B cell (primary cell): ENCODE measurements around the gene EPHA2. TPM values are rescaled to one million over a fixed set of nuclear protein-coding genes. Genes with fewer than 3 reads are reported as not detected.

Experiments used
- ATAC-seq: fragments of 200-7000 bp; cut with Tn5 transposase; one replicate; pipeline ENCODE4 v1.10.0; 2021; ENCODE audit warnings: low read depth, mild to moderate bottlenecking, moderate number of reproducible peaks, moderate library complexity
- CTCF ChIA-PET: fragments of 350-600 bp; sonication (Branson Sonifier 250); formaldehyde crosslinking; loops from one replicate; lab custom pipeline; 2021; ENCODE audit warnings: antibody characterized with exemption, inconsistent platforms; lab: Charles Lee
- POLR2A ChIA-PET: fragments of 350-600 bp; sonication (Branson Sonifier 250); formaldehyde crosslinking; loops from one replicate; lab custom pipeline; 2021; ENCODE audit warnings: antibody characterized with exemption; lab: Charles Lee
- DNase-seq: peaks from one replicate; pipeline ENCODE4 v3.0.0; 2013
- H2AFZ ChIP-seq: 2 replicates; pipeline ENCODE4 v1.6.1; 2012; ENCODE audit warnings: mild to moderate bottlenecking, low read depth, low read length; ENCODE audit not compliant: insufficient read depth, poor library complexity, severe bottlenecking
- H3K27ac ChIP-seq, 2 donors: 1 replicate in 1 of 2; 2 replicates in 1 of 2; pipeline ENCODE4 v1.5.1; 2012 to 2013; ENCODE audit warnings: low read length in 2 of 2, mild to moderate bottlenecking in 2 of 2, moderate library complexity in 1 of 2
- H3K27me3 ChIP-seq, 4 experiments: fragments of 200-600 bp in 1 of 4; sonication (generic) in 1 of 4; replicated peaks in 1 of 4; 1 replicate in 2 of 4; 2 replicates in 2 of 4; pipeline versions ENCODE4 v1.6.1 to v1.7.0; 2013 to 2016; ENCODE audit warnings: low read length in 3 of 4, mild to moderate bottlenecking in 2 of 4, mixed read lengths in 1 of 4, moderate library complexity in 1 of 4; ENCODE audit not compliant: insufficient read depth in 4 of 4, control insufficient read depth in 3 of 4; ENCODE audit errors: control extremely low read depth in 1 of 4
- H3K36me3 ChIP-seq, 2 experiments: replicated peaks in 1 of 2; 1 replicate in 1 of 2; 2 replicates in 1 of 2; pipeline versions ENCODE4 v1.6.1 to v1.7.1; 2013; ENCODE audit warnings: low read length in 1 of 2; ENCODE audit not compliant: insufficient read depth in 2 of 2, control insufficient read depth in 1 of 2; ENCODE audit errors: control extremely low read depth in 1 of 2, extremely low read depth in 1 of 2
- H3K4me1 ChIP-seq, 2 donors: fragments of 200-600 bp in 1 of 2; sonication (generic) in 1 of 2; 1 replicate in 1 of 2; 2 replicates in 1 of 2; pipeline versions ENCODE4 v1.5.1 to v1.6.1; 2013 to 2017; ENCODE audit warnings: low read length in 2 of 2; ENCODE audit not compliant: control insufficient read depth in 2 of 2, insufficient read depth in 2 of 2
- H3K4me2 ChIP-seq: replicated peaks from 2 replicates; pipeline ENCODE3; 2012; ENCODE audit warnings: mild to moderate bottlenecking, low read depth, low read length; ENCODE audit not compliant: poor library complexity, severe bottlenecking
- H3K4me3 ChIP-seq, 5 experiments: fragments of 200-600 bp in 1 of 5; sonication (generic) in 1 of 5; 1 replicate in 3 of 5; 2 replicates in 2 of 5; pipeline versions ENCODE4 v1.5.1 to v1.7.0; 2011 to 2016; ENCODE audit warnings: low read length in 4 of 5, mild to moderate bottlenecking in 4 of 5, low read depth in 2 of 5, control low read depth in 1 of 5, moderate library complexity in 1 of 5; ENCODE audit not compliant: insufficient read depth in 1 of 5; ENCODE audit errors: control extremely low read depth in 1 of 5, extremely low read depth in 1 of 5
- H3K79me2 ChIP-seq: fragments of 200-600 bp; sonication (generic); one replicate; pipeline ENCODE4 v1.6.0; 2016; ENCODE audit warnings: low read length; ENCODE audit not compliant: control insufficient read depth, insufficient read depth
- H3K9ac ChIP-seq: fragments of 200-600 bp; sonication (generic); 2 replicates; pipeline ENCODE4 v1.6.1; 2017; ENCODE audit warnings: mild to moderate bottlenecking, low read length, moderate library complexity
- H3K9me3 ChIP-seq, 3 donors: one replicate each; pipeline versions ENCODE4 v1.6.1 to v1.7.1; 2013; ENCODE audit warnings: low read length in 2 of 3; ENCODE audit not compliant: control insufficient read depth in 2 of 3, insufficient read depth in 1 of 3; ENCODE audit errors: control extremely low read depth in 1 of 3
- H4K20me1 ChIP-seq: 2 replicates; pipeline ENCODE4 v1.6.0; 2012; ENCODE audit warnings: mild to moderate bottlenecking, low read length; ENCODE audit not compliant: insufficient read depth, control insufficient read depth, poor library complexity, severe bottlenecking
- H3K27ac Mint-ChIP-seq: one replicate; pipeline ENCODE4 v1.8.0; 2021; ENCODE audit warnings: mixed read lengths
- H3K27me3 Mint-ChIP-seq: one replicate; pipeline ENCODE4 v1.8.0; 2021; ENCODE audit warnings: mixed read lengths
- H3K4me1 Mint-ChIP-seq: one replicate; pipeline ENCODE4 v1.8.0; 2021; ENCODE audit warnings: mixed read lengths
- H3K4me3 Mint-ChIP-seq: one replicate; pipeline ENCODE4 v1.8.0; 2021; ENCODE audit warnings: mixed read lengths
- H3K9me3 Mint-ChIP-seq: one replicate; pipeline ENCODE4 v1.8.0; 2022; ENCODE audit warnings: mixed read lengths; ENCODE audit not compliant: insufficient read depth
- CTCF ChIP-seq: fragments of 200-600 bp; IDR thresholded peaks from one replicate; pipeline ENCODE4 v1.8.0; 2022; ENCODE audit warnings: antibody characterized with exemption, mild to moderate bottlenecking
- EZH2 ChIP-seq: IDR thresholded peaks from 2 replicates; pipeline ENCODE4 v1.6.1; 2012; ENCODE audit warnings: borderline replicate concordance, low read depth, mild to moderate bottlenecking, moderate library complexity, low read length; ENCODE audit not compliant: insufficient read depth, poor library complexity, severe bottlenecking
- WGBS: methylation state at CpG from one replicate; pipeline ENCODE4 v1.1.5; 2013; ENCODE audit warnings: missing lambda C conversion rate; ENCODE audit not compliant: insufficient coverage; 5-methylcytosine and 5-hydroxymethylcytosine counted together
- intact Hi-C: fragments of 100-400 bp; cut with micrococcal nuclease; formaldehyde crosslinking; loops from one replicate; pipeline ENCODE4 v1.10.0; 2022
- polyA plus RNA-seq: library from polyadenylated mRNA; depleted of rRNA; stranded (reverse); fragments of >200 nt; gene quantifications from 2 replicates; pipeline ENCODE4 v1.2.3, GENCODE V29; 2012
- total RNA-seq, 2 donors: library from RNA; stranded (reverse); fragments of 120-200 nt in 1 of 2; gene quantifications; 1 replicate in 1 of 2; 2 replicates in 1 of 2; pipeline versions ENCODE4 v1.2.3 to v1.2.4, GENCODE V29; 2013 to 2022

Gene EPHA2
- total and polyA plus RNA-seq, 2 donors (not counting 1 experiment from before 2014, with no cell fraction given): 0.12 TPM; not detected in 1

DNA sequence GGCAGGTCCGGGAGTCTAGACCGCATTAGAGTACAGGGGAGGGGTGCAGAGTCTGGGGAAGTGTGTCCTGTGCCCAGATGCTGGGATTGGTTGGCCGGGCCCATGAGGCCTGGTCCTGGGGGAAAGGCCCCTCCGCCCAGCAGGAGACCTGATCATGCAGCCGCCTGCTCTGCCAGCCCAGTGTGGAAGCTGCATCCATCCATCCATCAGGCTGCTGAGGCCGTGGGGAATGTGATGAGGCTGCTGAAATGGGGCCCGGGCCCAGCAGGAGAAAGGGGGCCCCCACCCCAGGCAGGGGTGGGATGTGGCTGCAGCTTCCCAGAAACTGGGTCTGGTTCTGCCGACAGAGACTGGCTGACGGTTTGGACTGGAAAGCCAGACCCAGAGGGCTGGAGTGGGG, 37.2 kb downstream of the EPHA2 start:
- no peaks in the 10 kb centered on the region for H3K36me3 ChIP-seq
- no peak for TF ChIP-seq EZH2
- no peak for TF ChIP-seq CTCF
- no peaks in the 10 kb centered on the region for H3K4me1 ChIP-seq
- Mint-ChIP-seq H3K4me3 (no peak overlapping the region), H3K9me3 (no peaks in the 10 kb centered on the region), H3K27me3 (peaks cover 27% of the 10 kb centered on the region), H3K4me1 (no peaks in the 10 kb centered on the region), H3K27ac (no peak overlapping the region)
- no peaks in the 10 kb centered on the region for H3K79me2 ChIP-seq
- no peak overlapping the region for H2AFZ ChIP-seq
- peaks cover 0 to 16% (median 2%) of the 10 kb centered on the region in 4 experiments for H3K27me3 ChIP-seq
- no peak overlapping the region for H3K4me3 ChIP-seq
- H3K9me3 ChIP-seq: peaks cover 0 to 4% (median 0%) of the 10 kb centered on the region in 3 donors
- ChIA-PET CTCF (no interaction called here), POLR2A (no interaction called here)
- no peak overlapping the region for H3K4me2 ChIP-seq
- no peaks in the 10 kb centered on the region for H4K20me1 ChIP-seq
- intact Hi-C loops: no loop called here
- no peak overlapping the region for H3K27ac ChIP-seq
- DNase-seq (no peak), ATAC-seq (no peak)
- WGBS: 85% methylated on average over 7 of the region's 9 CpGs
- H3K9ac ChIP-seq: no peak overlapping the region

- CTCF ChIA-PET: interaction anchor here (0.7 kb wide), 1 partner anchor 127 kb away, joined by 3 read pairs; no protein-coding TSS in a partner anchor
- WGBS: 100% methylated on average over 3 of the region's 8 CpGs
- H3K4me3 ChIP-seq: no peak overlapping the region
- H2AFZ ChIP-seq: no peak overlapping the region
- intact Hi-C loops: no loop called here
- no peak overlapping the region for H3K4me2 ChIP-seq
- no peaks in the 10 kb centered on the region for H3K4me1 ChIP-seq
- H3K79me2 ChIP-seq: no peaks in the 10 kb centered on the region
- H4K20me1 ChIP-seq: no peaks in the 10 kb centered on the region
- H3K4me3 Mint-ChIP-seq: no peak overlapping the region
- TF ChIP-seq CTCF: no peak
- TF ChIP-seq EZH2: no peak
- POLR2A ChIA-PET: interaction anchor here (0.6 kb wide), 1 partner anchor 33 kb away, joined by 3 read pairs; no protein-coding TSS in a partner anchor
- H3K27ac Mint-ChIP-seq: no peak overlapping the region
- peaks cover 22% of the 10 kb centered on the region for H3K27me3 Mint-ChIP-seq
- H3K9me3 ChIP-seq: peaks cover 0 to 4% (median 0%) of the 10 kb centered on the region in 3 donors
- peaks cover 0 to 16% (median 2%) of the 10 kb centered on the region in 4 experiments for H3K27me3 ChIP-seq
- H3K36me3 ChIP-seq: no peaks in the 10 kb centered on the region
- no peaks in the 10 kb centered on the region for H3K4me1 Mint-ChIP-seq
- H3K9ac ChIP-seq: no peak overlapping the region
- no peak overlapping the region for H3K27ac ChIP-seq
- no peak for ATAC-seq
- DNase-seq: no peak
- no peaks in the 10 kb centered on the region for H3K9me3 Mint-ChIP-seq
Observed at GRCh38 chr1:16117936-16118335, 37.9 kb downstream of the EPHA2 start.
